GM12872 (cell line): ENCODE data around the gene ADGRG1.

Experiments used
- TF ChIP-seq, protein P1 (sequence below): IDR thresholded peaks from 3 replicates; pipeline ENCODE4 v1.5.1; 2011; ENCODE audit warnings: low read depth, mild to moderate bottlenecking, low read length, moderate library complexity; ENCODE audit not compliant: insufficient read depth

Gene ADGRG1

DNA sequence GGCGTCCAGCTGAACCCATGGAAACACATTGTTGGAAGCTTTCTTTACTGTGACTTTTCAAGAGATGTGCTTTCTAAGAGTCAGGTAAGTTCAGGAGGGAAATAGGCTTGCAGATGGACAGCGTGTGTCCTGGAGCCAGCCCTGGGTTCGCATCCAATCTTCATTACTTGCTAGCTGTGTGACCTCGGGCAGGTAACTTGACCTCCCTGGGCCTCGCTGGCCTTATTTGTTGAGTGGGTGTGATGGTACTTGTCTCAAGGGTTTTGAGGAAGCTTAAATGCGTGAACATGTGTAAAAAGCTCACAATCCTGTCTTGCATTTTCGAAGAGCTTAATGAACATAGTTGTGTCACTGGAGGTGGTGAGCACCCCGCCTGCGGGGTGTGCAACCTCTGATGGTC is 11.8 kb downstream of the ADGRG1 start:
- TF ChIP-seq, protein P1, sequence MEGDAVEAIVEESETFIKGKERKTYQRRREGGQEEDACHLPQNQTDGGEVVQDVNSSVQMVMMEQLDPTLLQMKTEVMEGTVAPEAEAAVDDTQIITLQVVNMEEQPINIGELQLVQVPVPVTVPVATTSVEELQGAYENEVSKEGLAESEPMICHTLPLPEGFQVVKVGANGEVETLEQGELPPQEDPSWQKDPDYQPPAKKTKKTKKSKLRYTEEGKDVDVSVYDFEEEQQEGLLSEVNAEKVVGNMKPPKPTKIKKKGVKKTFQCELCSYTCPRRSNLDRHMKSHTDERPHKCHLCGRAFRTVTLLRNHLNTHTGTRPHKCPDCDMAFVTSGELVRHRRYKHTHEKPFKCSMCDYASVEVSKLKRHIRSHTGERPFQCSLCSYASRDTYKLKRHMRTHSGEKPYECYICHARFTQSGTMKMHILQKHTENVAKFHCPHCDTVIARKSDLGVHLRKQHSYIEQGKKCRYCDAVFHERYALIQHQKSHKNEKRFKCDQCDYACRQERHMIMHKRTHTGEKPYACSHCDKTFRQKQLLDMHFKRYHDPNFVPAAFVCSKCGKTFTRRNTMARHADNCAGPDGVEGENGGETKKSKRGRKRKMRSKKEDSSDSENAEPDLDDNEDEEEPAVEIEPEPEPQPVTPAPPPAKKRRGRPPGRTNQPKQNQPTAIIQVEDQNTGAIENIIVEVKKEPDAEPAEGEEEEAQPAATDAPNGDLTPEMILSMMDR = no peak

GRCh38 chr16:57640612-57641011 is 12.2 kb downstream of the ADGRG1 start:
- TF ChIP-seq, protein P1 = no peak

DNA sequence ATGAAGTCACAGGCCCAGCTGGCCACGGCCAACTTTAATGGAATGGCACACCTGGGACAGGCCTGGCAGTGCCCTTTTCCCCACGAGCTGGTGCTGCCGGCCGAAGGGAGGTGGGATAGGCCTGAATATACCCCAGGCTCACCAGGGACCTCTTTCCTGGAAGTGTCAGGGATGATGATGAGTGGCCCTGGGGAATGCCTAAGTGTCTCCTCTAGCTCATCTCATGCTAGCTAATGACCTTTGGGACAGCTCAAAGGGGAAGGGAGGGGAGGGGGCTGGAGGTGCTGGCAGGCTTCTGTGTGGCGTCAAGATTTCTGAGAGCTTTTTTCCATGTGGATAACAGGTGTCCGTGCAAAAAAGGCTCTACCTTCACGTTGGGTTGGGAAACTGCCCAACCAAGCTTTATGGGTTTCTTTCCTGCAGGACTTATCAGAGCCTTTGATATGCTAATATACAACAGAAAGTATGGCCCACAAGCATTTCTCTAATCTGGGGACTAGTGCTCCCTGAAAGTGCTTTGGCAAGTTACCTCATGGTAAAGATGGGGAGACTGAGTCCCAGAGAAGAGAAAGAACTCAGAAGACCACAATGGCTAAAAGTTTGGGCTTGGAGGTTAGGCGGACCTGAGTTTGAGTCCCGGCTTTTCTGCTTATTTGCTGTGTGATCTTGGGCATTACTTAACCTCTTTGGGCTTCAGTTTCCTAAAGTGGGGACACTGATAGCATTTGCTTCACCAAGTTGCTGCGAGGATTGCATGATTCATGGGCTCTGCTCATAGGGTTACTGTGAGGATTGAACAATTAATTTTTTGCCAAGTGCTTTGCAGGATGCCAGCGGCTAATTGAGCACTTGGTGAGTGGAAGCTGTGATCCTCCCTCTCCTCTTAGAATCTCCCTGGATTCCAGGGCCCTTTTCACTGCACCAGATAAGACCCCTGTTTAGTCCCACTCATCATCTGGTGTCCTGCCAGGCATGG is 14.0 kb downstream of the ADGRG1 start:
- TF ChIP-seq, protein P1 = no peak

DNA sequence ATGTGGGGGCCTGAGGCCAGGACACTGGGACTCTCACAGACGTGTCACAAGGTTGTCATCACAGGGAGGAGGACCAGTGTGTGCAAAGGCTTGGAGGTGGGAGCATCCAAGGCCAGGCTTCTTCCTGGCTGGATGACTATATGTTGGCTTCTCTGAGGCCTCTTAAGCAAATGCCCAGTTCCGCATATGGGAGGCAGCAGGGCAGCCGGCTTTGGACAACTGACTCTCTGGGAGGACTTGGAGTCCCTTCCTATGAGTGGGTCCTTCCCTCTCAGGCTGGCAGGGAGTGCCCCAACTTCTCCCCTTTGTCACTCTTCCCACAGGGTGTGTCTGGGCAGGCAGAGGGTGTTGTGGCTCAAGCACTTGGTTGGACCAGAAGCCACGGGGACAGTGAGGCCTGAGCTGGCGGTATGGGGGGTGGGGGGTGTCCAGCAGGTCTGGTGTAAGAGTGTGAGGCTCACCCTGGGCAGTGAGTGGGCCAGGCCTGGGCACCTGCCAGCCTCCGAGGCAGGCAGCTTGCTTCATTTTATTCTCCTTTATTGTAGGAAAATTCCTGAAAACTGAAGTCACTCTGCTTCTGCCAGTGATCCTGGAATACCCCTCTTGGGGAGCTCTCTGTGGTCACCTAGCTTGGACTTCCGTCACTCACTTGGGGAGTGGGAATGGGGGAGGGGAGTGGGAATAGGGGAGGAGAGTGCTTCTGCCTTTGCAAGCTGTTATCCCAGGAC is 14.9 kb downstream of the ADGRG1 start:
- TF ChIP-seq, protein P1 = no peak

DNA sequence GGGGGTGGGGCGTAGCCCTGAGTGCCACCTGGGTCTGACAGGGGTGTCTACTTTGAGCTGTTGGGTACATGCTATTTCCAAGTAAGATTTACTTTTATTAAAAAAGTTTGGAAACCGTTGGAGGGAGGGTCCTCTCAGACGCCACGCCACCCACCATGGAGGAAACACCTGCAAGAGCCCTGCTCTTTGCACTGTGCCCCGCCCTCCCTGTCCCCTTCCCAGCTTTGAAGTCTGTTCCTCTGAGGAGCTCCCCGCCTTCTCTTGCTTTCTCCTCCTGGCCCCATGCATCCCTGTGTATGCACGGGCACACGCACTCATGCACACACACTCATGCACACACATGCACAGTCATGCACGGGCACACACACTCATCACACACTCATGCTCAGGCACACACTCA is 15.5 kb downstream of the ADGRG1 start:
- TF ChIP-seq, protein P1 = no peak

DNA sequence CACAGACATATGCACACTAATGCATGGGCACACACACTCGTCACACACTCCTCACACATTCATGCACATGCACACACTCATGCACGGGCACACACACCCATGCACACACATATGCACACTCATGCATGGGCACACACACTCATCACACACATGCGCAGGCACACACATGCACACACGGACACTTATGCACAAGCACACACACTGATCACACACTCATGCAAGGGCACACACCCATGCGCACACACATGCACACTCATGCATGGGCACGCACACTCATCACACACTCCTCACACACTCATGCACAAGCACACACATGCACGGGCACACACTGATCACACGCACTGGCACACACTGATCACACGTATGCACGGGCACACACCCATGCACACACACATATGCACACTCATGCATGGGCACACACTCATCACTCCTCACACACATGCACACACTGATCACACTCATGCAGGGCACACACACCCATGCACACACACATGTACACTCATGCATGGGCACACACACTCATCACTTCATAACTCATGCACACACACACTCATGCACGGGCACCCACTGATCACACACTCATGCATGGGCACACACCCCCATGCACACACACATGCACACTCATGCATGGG is 16.1 kb downstream of the ADGRG1 start:
- TF ChIP-seq, protein P1 = no peak

DNA sequence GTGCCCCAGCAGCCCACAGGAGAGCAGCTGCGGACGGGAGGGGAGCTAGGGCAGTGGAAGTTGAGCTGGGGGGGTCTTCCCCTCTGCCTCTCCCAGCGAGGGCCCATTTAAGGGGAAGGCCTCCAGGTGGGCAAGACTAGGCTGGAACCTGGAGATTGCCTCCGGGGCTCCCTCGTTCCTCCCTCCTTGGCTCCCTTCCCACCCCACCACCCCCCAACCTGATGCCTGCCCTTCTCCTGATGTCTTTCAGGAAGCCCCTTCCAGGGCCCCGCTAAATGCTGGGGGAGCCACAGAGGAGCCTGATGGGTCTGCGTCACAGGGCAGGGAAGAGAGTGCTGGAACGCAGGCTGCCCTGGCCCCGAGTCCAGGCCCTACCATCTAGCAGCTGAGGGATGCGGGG is 16.7 kb downstream of the ADGRG1 start:
- TF ChIP-seq, protein P1 = no peak
